Thyroid gland (tissue), 4 donors: ENCODE data around the gene TBC1D16.

Experiments
- CTCF ChIP-seq, 6 experiments: fragments of 200-600 bp in 3 of 6; fragments of 450-650 bp in 3 of 6; sonication (generic) in 3 of 6; IDR thresholded peaks; one replicate each; pipeline ENCODE4 v1.5.1; 2016 to 2019; ENCODE audit warnings: antibody characterized with exemption in 6 of 6, mild to moderate bottlenecking in 2 of 6, inconsistent platforms in 1 of 6, moderate library complexity in 1 of 6
- POLR2A ChIP-seq, 2 donors: fragments of 450-650 bp; IDR thresholded peaks; one replicate each; pipeline ENCODE4 v1.6.1; 2017; ENCODE audit warnings: antibody characterized with exemption in 2 of 2, mild to moderate bottlenecking in 2 of 2, moderate library complexity in 1 of 2

DNA sequence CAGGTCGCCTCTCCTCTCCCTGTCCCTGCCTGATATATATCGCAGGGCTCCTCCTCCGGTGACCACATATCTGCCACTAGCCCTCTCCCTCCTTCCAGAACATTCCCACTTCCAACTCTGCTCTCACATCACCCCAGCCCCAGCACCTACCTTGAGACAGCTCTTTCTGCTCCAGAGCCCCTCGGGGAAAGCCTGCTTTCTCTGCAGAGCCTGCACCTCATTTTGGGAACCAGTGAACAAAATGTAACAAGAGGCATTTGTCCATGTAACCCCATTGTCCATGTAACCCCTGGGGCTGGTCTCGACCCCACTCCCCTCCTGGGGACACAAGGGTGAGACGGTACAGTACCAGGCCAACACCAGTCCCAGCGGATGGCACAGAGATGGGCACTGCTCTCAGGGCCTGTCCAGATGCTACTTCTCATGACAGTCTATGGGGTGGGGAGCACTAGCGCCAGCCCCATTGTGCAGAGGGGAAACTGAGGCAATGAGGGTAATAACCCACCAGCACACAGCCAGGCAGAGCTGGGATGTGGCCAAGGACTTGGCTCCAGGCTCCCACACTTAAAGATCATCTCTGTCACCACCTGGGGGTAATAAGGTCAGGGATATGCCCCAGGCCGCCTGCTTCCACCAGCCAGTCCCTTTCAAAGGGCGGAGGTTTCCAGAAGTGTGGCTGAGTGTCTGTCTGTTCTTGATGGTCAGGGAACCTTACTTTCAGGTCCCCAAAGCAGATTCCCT is 42.9 kb downstream of the TBC1D16 start:
- TF ChIP-seq CTCF (IDR thresholded peaks at IDR 0.05) = no peak
- no peak for TF ChIP-seq POLR2A (IDR thresholded peaks at IDR 0.05)
